Stimulated activated naive CD8-positive, alpha-beta T cell treated with anti-CD3 and anti-CD28 coated beads, Interleukin-15, Interleukin-2, amounts not matched to agents 100 ng/mL and 50 ng/mL, for 24 hours (primary cell): ENCODE results near the gene FOXA2.

Experiments
- H3K27ac Mint-ChIP-seq: one replicate; pipeline ENCODE4 v1.8.0; 2021; ENCODE audit warnings: mild to moderate bottlenecking, mixed read lengths
- H3K27me3 Mint-ChIP-seq: one replicate; pipeline ENCODE4 v1.8.0; 2021; ENCODE audit warnings: mixed read lengths
- H3K36me3 Mint-ChIP-seq: one replicate; pipeline ENCODE4 v1.8.0; 2021; ENCODE audit warnings: low read depth, mixed read lengths
- H3K4me1 Mint-ChIP-seq: one replicate; pipeline ENCODE4 v1.8.0; 2021; ENCODE audit warnings: low read depth, mixed read lengths
- H3K4me3 Mint-ChIP-seq: one replicate; pipeline ENCODE4 v1.8.0; 2021; ENCODE audit warnings: mild to moderate bottlenecking, mixed read lengths
- H3K9me3 Mint-ChIP-seq: one replicate; pipeline ENCODE4 v1.8.0; 2021; ENCODE audit warnings: mixed read lengths

FOXA2 gene

DNA sequence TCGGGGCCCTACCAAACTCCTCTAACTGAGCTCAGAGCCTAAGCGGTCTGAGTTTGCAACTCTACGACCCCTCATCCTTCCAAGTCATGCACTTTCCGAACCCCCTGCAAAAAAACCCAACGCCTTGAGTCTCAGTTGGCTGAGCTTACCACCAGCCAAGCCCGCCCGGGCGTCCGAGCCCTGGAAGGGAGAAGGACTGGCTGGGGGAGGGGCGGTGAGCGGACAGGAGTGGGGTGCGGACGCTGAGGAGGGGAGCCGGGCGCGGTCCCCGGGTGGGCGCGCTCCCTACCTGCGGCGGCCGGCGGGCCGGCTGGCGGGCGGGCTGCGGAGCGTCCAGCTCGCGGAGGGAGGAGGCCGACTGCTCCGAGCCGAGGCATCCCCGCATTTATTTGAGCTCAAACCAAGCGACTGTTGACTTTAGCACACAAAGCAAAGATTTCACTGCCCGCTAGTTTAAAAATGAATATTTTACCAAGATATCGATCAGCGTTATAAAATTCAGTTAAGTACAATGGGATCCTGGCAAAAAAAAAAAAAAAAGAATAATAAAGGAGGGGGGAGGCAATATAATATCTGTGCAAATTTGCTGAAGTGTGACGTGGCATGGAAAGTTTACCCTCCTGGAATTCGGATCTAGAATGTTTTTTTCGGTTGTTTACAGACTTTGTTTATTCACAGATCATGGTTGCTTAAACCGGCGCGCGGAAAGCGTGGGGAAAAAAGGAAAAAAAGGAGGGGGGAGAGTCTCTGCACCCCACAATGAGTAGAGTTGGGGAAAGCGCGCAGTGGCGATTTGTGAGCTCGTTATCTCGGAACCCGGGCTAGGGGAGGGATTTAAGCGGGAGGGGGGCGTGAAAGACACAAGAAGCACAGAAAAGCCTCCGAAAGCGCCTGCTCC lies 5.9 kb downstream of the FOXA2 start:
- Mint-ChIP-seq H3K4me1 (no peaks in the 10 kb centered on the region), H3K27ac (no peak overlapping the region), H3K36me3 (no peaks in the 10 kb centered on the region), H3K9me3 (no peaks in the 10 kb centered on the region), H3K27me3 (peaks cover 85% of the 10 kb centered on the region), H3K4me3 (no peak overlapping the region)

DNA sequence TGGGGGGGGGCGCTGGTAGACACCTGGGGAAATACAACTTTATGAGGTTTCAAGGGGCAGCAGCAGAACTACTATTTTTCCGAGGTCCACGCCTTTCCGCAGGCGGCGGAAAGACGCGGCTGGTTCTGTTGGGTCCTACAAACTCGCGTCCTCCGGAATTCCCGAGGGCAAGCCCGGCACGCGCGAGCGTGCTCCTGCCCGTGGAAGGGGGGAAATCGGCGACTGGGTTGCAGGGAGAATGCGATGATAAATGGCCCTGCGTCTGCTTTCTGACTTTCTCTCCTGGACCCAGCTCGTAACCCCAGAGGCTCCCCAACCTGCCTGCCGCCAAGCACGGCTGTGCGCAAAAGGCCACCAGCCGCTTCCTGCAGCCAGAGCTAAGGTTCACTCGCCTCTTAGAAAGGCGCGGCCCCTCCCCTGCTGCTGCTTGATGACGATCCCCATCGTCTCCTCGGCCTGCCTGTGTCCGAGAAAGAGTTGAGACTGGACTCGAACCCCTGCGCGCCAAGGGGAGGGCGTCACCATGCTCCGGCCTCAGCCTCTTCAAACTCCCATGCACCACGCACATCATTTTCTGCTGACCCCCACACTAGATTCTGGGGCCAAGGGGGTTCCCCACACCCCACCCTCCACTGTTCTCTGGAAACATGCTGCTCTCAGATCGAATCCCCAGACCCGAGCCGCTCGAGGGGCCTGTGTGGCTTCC lies 6.7 kb downstream of the FOXA2 start:
- Mint-ChIP-seq H3K36me3 (no peaks in the 10 kb centered on the region), H3K4me1 (no peaks in the 10 kb centered on the region), H3K9me3 (no peaks in the 10 kb centered on the region), H3K4me3 (no peak overlapping the region), H3K27ac (no peak overlapping the region), H3K27me3 (peaks cover 89% of the 10 kb centered on the region)

DNA sequence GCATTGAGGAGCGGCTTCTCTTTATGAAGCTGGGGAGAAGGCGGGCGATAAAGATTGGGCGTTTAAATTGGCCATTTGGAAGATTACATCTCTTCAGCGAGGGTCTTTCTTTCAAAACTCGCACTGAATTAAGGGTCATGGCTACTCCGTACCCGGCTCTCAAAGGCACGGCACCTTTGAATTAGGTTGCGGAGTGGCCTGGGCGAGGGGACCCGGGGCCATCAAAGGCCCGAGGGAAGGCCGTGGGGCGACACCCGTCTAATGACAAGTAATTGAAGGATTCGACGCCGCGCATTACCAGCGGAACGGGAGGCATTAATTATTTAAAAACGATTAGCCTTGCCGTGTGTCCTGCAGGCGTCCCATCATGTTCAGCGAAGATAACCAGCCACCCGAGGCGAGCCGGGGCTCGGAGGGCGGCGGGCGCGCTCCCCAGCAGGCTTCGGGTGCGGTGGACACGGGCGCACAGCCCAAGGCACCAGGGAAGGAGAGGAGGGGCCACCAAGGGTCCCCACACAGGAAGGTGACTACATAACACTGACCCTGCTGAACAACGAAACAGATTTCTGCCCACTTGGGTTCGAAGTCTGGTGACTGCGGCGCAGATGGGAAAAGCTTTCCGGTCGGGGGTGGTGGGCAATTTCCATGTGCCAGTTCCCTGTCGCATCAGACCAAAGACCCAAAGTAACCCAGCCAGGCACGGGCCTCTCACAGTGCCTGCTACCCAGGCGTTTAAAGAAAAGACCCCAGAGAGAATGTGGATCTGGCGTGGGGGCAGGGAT lies 7.4 kb downstream of the FOXA2 start:
- Mint-ChIP-seq H3K4me3 (no peak overlapping the region), H3K9me3 (no peaks in the 10 kb centered on the region), H3K27me3 (peaks cover 91% of the 10 kb centered on the region), H3K4me1 (no peaks in the 10 kb centered on the region), H3K27ac (no peak overlapping the region), H3K36me3 (no peaks in the 10 kb centered on the region)

DNA sequence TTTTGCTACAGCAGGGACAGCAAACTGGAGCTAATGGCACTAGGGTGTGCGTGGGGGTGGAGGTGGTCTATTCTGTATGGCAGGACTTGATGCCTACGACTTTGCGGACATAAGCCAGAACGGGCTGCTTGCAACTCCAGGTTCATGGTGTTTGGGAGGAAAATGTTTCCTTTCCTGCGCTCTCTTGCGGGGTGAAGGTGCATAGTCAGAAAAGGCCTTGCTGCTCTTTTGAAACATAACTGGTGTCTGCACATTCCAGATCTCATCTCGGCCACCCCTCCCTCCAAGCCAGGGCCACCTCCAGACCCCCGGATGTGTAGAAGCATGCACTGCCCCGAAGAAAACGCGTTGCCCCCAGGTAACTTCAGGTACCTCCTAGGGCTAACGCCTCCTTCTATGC lies 8.1 kb downstream of the FOXA2 start:
- no peak overlapping the region for H3K4me3 Mint-ChIP-seq
- no peak overlapping the region for H3K27ac Mint-ChIP-seq
- H3K9me3 Mint-ChIP-seq = no peaks in the 10 kb centered on the region
- peaks cover 91% of the 10 kb centered on the region for H3K27me3 Mint-ChIP-seq
- no peaks in the 10 kb centered on the region for H3K4me1 Mint-ChIP-seq
- no peaks in the 10 kb centered on the region for H3K36me3 Mint-ChIP-seq

DNA sequence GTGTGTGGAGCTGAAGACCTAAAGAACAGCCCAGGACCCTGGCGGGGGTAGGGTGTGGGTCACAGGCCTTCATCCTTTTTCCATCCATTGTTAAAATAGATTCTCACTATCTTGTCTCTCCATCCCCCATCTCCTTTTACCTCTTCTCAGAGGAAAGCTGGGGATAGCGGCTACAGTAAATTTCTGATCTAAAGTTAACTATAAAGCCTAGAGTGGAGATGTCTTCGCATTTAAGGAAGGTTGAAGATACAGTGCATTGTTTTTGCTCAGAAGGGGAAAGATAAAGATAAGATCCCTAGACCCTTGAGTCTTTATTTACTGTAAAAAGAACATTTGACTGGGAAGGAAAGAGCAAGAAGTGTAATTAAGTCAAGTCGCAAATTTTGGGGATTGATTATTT lies 8.6 kb downstream of the FOXA2 start:
- Mint-ChIP-seq H3K27me3 (peaks cover 91% of the 10 kb centered on the region), H3K4me1 (no peaks in the 10 kb centered on the region), H3K4me3 (no peak overlapping the region), H3K36me3 (no peaks in the 10 kb centered on the region), H3K27ac (no peak overlapping the region), H3K9me3 (no peaks in the 10 kb centered on the region)

DNA sequence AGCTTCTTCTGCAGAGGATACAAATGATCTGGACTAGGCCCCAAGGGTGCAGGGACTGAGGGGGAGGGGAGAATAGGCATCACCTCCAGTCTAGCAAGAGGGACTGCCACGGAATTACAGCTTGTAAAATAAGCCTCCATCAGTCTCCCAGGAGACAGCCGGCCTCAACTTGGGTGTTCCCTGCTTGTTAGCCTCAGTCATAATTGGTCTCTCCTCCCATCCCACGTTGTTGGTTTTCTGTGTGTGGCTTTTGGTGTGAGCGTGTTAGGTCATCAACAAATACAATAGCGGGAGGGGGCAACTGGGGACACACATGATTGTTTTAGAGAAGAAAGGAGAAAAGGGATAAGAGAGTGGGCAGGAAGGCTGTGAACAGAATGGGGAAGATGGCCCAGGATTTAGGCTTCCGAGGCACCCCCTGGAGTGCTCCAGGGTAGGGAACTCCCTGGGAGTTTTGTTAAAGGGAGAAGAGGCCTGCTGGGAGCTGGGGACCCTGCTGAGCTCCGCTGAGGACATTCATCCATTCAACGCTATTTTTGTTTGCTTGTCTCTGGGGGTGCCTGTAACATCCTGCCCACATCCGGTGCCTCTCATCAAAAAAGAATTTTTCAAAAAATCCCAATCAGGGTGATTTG lies 9.2 kb downstream of the FOXA2 start:
- Mint-ChIP-seq H3K9me3 (no peaks in the 10 kb centered on the region), H3K36me3 (no peaks in the 10 kb centered on the region), H3K4me1 (no peaks in the 10 kb centered on the region), H3K4me3 (no peak overlapping the region), H3K27me3 (peaks cover 87% of the 10 kb centered on the region), H3K27ac (no peak overlapping the region)

DNA sequence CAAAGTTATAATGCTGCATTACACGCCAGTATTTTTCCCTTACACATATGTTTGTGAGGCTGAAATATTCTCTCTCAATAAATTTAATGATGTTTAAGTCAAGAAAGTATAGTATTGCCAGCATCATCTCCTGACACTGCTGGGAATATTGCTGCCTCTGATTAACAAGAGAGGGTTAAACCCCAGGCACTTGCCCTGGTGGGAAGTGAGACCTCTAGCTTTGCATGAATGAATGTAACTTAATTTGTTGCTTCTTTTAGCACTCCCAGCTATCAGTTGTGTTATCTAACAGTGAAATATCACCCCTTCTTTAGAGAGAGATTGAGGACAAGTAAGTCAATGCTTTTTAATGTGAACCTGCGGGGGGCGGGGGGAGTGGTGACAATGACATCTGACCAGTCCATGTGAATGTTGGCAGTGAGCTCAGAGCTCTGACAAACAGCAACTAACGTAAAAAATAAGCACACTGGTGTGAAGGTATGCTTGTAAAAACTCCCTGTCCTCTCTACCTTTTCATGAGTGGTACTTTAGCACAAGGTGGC lies 9.8 kb downstream of the FOXA2 start:
- Mint-ChIP-seq H3K27ac (no peak overlapping the region), H3K36me3 (no peaks in the 10 kb centered on the region), H3K27me3 (peaks cover 86% of the 10 kb centered on the region), H3K9me3 (no peaks in the 10 kb centered on the region), H3K4me1 (no peaks in the 10 kb centered on the region), H3K4me3 (no peak overlapping the region)

DNA sequence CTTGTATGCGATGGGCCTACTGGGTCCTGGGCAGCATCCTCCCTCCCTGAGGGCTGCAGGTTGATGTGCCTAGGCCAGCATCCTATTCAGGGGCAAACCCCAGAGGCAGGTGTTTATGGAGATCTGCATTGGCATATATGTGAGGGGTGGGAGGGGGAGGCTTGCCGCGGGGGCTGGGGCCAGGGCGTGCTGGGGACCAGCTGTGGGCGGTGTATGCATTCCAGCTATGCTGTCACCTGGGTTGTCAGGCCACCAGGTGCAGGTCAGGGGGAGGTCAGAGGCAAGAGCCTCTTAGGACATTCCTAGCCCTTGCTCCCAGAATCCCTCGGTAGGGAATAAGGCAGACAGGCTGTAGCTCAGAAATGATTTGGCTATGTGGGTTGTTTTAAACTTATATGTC lies 11.9 kb downstream of the FOXA2 start:
- Mint-ChIP-seq H3K4me1 (no peaks in the 10 kb centered on the region), H3K9me3 (no peaks in the 10 kb centered on the region), H3K27me3 (peaks cover 88% of the 10 kb centered on the region)

DNA sequence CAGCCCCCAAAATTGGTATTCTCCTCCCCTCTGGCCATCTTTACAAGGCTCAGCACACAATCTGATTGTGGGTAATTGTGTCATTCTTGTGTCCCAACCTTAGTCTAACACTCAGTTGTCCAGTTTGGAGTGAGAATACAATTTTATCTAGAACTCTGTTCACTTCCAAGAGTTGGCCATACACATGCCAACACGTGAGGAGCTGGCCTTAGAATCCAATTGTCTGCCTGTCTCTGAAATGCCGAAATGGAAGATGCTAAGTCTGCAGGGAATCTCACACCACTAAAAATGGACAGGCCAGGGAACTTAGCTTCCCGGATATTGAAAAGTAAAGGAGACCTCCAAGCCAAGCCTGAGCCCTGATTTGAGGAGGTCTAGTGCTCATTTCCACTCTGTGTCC lies 12.3 kb downstream of the FOXA2 start:
- no peak overlapping the region for H3K27ac Mint-ChIP-seq
- no peak overlapping the region for H3K4me3 Mint-ChIP-seq
- no peaks in the 10 kb centered on the region for H3K4me1 Mint-ChIP-seq
- H3K36me3 Mint-ChIP-seq = no peaks in the 10 kb centered on the region
- H3K27me3 Mint-ChIP-seq = peaks cover 90% of the 10 kb centered on the region
- no peaks in the 10 kb centered on the region for H3K9me3 Mint-ChIP-seq

More for the DNA sequence above, 11.9 kb downstream of the FOXA2 start:
- Mint-ChIP-seq H3K4me3 (no peak overlapping the region), H3K27ac (no peak overlapping the region), H3K36me3 (no peaks in the 10 kb centered on the region)

DNA sequence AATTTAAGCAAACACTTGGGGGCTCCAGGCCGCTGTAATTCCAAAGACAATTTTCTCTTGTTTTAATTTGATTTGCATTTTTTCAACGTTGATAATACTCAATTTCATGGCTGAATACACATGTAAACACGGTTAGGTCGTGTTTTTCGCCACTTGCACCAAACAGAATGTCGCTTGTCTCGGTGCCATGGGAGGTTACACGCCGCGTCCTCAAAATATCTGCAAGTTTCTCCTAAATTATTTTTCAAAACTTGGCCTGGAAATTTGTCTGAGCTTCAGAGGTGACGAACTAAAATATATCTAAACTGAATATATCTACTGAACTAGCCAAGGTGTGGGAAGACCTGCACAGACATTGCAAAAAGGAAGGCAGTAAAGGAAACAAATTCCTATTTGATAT lies 15.0 kb downstream of the FOXA2 start:
- no peak overlapping the region for H3K4me3 Mint-ChIP-seq
- no peaks in the 10 kb centered on the region for H3K9me3 Mint-ChIP-seq
- H3K27ac Mint-ChIP-seq = no peak overlapping the region
- no peaks in the 10 kb centered on the region for H3K4me1 Mint-ChIP-seq
- peaks cover 90% of the 10 kb centered on the region for H3K27me3 Mint-ChIP-seq
- H3K36me3 Mint-ChIP-seq = no peaks in the 10 kb centered on the region

DNA sequence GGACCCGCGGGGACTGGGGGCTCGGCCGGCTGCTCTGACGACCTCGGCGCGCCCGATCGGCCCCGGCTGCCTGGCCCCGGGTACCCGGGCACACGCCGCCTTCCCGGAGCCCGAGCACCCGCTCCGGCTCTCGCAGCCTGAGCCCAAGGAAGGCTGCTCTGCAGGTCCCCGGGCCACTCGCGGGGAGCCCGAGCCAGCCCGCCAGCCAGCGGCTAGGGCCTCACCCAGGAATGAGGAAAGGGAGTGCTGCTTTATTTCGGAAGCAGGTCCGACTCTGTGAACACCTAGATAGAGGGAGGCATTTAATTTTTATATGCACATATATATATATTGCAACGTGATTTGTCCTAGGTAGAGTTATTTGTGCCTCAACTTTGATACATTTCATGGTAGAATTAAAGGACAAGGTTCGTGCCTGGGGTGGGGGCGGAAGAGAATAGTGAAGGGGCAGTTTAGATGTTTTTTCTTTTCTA lies 15.5 kb downstream of the FOXA2 start:
- Mint-ChIP-seq H3K27me3 (peaks cover 90% of the 10 kb centered on the region), H3K36me3 (no peaks in the 10 kb centered on the region), H3K9me3 (no peaks in the 10 kb centered on the region), H3K4me3 (no peak overlapping the region), H3K27ac (no peak overlapping the region), H3K4me1 (no peaks in the 10 kb centered on the region)

DNA sequence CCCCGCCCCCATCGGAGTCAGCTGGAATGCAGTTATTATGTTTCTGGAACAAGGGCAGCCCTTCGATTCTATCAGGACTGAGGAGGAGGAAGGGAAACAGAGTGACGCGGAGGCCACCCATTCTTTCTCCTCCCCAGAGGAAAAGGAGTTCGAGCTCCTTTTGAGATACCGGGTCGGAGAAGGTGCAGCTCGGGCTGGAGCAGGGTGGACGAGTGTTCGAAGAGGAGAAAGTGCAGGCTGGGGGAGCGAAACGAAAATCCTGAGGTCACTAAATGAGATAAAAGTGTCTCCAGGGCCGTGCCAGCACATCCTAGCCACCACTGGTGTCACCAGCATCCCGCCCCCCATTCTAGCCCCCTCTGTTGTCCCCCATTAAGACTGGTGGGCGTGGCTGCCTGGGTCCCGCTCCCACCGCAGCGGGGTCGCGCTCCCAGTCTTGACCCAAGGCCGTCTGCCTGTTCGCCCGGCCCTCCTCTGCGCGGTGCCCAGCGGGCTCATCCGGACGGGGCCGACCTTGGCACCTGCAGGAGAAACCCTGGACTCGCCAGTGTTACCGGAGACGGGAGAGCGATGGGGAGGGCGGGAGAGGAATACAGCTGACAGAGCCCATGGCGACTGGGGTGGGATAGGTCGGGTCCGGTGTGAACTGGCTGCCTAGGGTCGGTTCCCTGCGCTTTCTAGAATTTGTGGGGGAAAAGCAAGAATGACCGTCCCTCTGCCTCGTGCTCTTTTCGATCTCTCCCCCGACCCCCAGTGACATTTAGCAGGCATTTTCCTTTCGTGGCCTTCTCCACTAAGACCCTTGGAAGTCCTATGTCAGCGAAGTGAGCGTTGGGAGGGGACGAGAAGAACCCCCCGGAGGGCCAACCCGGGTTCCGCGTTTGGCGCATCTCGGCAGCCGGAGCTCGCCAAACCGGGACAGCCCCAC lies 16.2 kb downstream of the FOXA2 start:
- H3K4me3 Mint-ChIP-seq = no peak overlapping the region

DNA sequence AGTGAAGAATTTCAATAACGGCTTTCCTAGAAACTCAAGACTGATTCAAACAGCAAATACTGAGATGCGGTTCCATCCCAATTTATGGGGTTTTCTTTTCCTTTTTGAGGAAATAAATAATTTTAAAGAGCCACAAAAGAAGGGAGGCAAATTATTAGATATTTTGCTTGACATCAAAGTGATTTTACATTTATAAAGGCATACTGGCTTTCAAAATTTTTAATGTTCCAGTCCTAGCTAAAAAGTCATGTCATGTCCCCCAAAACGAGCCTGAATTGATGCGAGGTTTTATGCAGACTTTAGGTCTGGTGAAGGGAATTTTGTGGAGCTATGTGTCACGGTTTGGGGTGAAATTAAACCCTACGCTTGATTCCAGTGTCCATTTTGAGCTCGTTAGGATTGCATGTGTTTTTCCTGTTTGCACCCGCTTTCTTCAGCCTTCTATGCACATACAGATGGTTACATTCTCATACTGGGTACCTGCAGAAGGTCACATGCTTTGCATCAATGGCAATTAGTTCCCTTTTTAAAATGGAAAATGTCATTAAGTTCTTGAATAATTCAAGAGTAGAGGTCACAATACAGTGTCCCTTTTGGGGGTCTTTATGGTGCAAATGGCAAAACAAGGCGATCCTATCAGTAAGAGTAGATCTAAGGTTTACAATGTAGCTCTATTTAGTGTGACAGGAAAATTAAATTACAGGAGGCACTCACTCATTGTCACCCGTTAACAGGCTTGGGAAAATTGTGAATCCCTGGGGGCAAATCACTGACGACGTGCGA lies 17.3 kb downstream of the FOXA2 start:
- Mint-ChIP-seq H3K27ac (no peak overlapping the region), H3K36me3 (no peaks in the 10 kb centered on the region), H3K9me3 (no peaks in the 10 kb centered on the region), H3K4me3 (no peak overlapping the region), H3K4me1 (no peaks in the 10 kb centered on the region), H3K27me3 (peaks cover 91% of the 10 kb centered on the region)

More for the DNA sequence above, 16.2 kb downstream of the FOXA2 start:
- Mint-ChIP-seq H3K4me1 (no peaks in the 10 kb centered on the region), H3K9me3 (no peaks in the 10 kb centered on the region), H3K27ac (no peak overlapping the region), H3K36me3 (no peaks in the 10 kb centered on the region), H3K27me3 (peaks cover 90% of the 10 kb centered on the region)
